HS-5 (cell line): ENCODE results near the gene PDE11A.
A peak's percentile ranks its signal among the peaks of the same experiment; 100 is the strongest.

Experiments
- DNase-seq: peaks from one replicate; pipeline ENCODE4 v3.0.0-alpha.2; 2012; ENCODE audit warnings: low read depth

Gene PDE11A

DNA sequence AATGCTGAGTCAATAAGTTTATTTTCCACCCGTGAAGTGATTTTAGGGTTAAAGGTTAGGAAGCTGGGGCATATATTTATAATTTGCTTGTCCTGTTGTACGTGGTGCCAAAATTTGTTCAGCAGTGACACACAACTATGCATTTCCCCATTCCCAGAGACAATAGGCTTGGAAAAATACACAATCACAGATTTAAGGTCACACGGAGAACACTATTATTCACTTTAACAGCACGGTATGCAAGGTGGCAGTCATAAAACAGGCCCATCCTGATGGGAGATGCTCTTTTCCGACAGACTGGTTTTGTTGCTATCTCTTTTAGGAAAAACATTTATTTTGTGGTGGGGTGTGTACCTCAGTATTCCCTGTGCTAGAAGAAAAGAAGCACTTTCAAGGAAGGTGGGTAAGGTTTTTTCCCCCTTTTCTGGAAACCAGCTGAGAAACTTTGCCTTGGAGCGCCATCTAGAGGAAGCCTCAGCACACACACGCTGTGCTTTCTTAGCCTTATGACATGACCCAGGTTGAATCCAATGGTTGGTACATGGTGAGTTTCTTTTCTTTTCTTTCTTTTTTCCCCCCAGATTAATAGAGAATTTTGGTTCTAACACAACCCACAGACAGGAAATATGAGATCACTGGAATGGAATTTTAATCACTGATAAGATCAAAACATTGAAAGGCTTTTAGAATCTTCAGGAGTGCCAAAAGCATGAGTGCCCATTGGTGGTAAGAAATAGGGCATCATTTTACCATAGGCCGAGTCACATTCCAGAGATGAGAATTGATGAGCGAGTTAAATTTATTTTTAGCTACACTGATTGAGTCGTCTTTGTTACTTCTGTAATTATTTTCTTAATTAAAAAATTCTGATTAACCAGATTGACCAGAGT is 347.9 kb downstream of the PDE11A start:
- peak; percentile 30 for DNase-seq

DNA sequence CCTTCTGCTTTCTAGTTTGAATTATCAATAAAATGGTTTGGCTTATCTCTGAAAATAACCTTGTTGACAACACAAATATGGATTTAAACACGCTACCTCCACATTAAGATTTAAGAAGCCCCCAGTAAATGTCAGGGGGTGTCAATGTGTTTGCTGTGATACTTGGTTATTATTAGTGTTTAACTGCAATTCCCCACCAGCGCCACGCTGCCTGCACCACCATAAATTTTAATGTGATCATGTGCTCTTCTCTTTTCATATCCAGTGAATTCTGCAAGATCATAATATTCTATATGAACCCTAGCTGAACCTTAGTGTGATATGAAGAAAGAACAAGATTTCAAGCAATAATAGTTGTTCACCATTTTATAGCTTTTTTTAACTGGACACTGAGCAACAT is 349.3 kb downstream of the PDE11A start:
- no peak for DNase-seq

DNA sequence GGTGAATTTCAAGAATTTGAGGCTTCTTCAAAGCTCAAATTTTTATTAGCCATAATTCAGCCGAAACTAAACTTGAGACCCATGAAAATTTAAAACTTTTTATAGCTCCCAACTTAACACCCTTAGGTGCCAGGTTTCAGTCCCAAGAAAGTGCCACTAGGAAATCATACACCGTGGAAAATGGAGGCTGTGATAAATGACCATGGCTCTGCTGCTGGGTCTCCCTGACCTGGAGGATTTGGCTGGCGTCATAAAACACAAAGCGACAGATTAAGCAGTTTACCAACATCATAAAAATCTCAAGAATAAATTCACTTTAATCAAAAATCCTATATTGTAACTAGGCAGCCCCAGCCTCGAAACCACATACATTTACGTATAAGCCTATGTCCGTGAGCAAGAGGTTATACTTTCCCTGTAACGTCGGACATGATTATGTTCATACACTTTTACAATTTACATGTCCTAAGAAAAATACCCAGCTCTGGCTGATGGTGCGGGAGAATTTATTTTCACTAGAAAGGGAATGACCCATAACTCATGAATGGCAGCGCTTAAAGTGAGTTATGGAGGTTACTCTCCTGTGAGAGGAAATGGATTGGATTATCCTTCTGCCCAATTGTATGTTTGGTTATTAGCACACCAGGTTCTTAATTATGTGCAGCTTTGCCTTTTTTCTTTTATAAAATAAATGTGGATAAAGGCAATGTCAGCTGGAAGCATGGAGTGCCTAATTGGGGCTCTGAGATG is 350.6 kb downstream of the PDE11A start:
- no peak for DNase-seq

DNA sequence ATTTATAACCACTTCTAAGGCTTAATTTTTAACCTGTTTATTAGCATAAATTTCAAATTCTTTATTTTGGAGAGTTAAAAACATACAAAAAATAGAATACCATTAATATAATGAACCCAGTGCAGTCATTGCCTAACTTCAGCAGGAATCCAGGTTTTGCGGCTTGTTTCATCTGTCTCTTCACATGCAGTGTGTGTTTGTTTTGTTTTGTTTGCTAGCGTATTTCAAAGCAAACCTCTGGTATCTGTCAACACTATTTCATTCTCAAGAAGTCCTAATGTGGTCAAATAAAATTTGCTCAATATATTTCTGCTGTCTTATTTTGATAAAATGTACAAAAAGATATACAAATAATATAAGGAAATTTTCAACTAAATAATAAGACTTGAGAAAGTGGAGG is 351.5 kb downstream of the PDE11A start:
- no peak for DNase-seq

DNA sequence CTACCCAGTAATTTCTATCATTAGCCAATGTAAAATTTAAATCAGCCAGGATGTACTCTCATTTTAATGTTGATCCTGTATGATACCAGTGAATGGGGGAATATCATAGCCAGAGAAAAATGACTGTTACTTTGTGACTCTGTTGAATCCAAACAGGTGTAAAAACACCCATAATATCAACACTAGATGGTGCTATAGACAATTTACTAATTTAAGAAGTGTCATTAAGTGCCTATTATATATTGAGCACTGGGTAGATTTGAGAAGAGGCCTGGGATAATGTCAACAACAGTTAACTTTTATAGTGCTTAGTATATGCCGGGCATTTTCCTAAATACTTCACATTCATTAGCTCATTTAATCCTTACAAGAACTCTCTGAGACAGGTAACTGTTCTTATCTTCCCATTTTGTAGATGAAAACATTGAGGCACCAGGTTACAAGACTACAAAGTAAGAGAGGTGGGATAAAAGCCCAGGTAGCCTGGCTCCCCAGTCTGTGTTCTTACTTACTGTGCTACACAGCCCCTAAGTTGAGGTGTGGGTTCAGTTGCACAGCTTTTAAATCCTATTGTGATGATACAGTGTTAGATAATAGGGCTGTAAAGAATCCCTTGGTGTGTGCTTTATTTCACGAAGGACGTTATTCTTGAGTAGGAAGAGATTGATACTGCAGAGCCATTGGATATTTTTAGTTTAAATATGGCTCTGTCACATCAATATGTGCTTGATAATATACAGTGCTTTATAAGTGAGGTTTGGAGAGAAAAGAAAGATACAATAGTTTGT is 354.6 kb downstream of the PDE11A start:
- DNase-seq: no peak

DNA sequence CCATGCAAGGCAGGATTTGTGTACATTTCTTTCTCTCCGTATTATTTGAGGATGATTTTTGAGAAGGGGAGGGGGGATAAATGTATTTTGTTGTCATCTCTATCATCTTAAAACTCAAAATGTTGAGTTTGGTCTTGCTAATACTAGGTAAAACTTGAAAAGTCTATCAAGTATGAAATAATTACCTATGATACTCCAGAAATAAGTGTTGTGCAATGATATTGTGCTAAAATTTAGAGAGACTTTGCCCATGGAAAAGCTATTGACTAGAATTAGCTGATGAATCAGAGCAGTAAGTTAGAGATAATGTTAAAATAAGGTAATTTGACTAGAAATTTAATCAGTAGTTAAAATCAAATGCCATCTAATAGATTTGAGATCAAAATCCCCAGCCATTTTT is 356.1 kb downstream of the PDE11A start:
- no peak for DNase-seq

DNA sequence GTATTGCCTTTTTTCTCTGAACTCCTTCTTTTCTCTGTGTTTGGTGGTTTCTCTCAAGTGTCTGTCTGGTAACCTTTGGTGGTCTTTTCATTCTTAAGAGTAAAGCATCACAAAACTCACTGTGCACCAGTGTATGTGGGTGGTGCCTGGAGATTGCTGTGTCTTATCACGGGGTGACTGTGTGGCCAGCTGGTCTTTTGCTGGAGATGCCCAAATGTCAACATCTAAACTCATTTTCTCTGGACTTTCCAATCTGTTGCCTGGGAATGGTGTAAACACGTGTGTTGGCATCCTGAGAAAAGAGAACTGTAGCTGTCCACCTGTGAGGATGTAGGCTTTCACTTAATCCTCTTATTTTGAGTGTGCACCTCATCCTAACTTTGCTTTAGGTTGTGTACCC is 356.8 kb downstream of the PDE11A start:
- no peak for DNase-seq

DNA sequence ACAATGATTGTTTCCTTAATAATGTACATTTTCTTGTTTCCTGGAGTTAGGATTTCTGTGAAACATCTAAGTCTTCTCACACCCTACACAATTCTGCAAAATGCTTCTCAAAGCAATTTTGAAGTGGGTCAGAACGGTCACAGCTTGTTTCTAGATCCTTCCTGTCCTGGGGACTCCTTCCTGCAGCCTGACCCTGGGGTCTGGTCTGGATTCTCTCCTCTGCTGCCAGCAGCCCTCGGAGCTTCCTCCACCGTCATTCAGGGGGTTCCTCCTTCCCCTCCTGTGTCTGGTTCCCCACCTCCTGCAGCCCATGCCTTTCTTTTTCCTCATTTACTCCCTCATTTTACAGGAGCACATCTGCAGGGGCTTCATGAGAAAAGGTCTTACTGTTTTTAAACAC is 357.9 kb downstream of the PDE11A start:
- DNase-seq: no peak

DNA sequence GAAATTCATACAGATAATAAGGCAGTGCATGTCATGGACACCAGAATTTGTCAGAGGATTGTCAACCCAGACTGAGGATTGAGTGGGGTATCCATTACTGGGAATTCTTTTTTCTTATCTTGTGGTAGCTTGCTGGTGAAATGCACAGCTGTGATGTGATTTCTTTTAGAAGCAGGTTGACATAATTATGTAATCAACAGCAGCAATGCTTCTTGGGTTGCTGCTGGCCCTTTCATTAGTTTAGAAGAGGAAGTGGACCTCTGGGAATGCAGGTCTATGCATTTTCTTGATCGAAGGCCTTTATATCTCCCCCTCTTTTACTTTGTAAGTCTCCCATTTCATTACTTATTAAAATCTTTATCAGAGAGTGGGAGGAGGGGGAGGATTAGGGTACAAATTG is 360.1 kb downstream of the PDE11A start:
- no peak for DNase-seq

DNA sequence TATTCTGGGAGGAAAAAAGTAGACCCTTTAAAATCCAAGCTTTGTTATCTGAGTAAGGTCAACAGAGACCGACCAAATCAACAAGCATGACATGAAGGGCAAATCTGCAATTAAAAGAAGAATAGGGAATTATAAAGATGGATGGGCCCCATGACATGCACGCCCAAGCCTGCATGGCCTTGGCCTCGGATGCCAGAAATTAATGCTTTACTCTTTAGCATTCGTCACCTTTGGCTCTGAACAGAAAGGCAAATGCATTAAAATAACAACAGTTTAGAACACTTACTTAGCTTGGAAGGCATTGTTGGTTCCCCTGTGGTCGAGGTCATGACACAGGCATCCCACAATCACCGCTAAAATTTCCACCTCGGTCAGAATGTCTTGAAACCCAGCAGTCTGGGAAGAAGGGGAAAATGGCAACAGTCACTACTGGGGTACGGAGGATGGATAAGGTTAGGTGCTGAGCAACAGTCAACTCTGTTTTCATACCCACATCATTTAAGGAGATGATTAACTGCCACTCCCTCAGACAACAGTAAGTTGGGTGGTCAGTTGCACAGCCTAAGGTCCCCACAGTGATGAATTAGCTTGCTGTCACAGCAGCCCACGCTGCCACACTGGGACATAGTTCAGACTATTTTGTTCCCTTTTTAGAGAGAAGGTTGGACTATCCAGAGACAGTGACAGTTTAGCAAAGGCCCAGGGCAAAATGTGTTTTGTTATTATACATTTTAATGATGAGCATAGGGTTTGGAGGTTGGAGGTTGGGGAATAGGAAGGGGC is 360.9 kb downstream of the PDE11A start:
- no peak for DNase-seq

DNA sequence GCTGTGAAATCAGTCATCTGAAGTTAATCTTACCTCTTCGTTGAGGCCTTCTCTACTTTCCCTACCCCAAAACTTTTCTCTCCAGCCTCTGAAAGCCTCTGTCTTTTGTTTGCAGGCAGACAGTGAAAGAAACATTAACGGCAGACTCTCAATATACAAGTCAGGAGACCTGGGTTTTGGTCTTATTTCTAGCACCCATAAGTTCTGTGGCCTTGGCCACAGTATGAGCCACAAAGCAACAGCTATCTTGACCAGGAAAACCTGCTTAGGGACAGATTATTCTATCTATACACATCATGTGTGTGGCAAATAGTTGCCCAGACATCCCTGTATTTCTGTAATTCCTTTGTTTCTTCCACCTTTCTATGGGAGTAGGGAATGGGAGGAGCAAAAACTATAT is 361.7 kb downstream of the PDE11A start:
- no peak for DNase-seq

DNA sequence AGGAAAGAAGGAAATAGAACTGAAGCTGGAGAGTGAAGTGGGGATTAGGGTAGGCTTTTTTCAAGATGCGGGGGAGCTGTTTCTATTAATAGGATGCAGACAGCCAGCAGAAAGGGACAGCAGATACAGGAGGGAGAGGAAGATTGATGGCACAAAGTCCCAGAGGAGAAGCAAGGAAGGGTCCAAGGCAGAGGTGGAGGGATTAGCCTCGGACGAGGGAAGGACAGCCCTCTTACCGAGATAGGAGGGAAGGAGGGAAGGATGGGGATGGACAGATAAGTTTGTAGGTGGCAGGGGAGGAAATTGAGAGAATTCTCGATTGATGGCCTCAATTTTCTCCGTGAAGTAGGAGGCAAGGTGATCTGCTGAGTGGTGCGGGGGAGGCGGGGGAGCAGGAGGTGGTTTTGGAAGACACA is 362.6 kb downstream of the PDE11A start:
- no peak for DNase-seq

DNA sequence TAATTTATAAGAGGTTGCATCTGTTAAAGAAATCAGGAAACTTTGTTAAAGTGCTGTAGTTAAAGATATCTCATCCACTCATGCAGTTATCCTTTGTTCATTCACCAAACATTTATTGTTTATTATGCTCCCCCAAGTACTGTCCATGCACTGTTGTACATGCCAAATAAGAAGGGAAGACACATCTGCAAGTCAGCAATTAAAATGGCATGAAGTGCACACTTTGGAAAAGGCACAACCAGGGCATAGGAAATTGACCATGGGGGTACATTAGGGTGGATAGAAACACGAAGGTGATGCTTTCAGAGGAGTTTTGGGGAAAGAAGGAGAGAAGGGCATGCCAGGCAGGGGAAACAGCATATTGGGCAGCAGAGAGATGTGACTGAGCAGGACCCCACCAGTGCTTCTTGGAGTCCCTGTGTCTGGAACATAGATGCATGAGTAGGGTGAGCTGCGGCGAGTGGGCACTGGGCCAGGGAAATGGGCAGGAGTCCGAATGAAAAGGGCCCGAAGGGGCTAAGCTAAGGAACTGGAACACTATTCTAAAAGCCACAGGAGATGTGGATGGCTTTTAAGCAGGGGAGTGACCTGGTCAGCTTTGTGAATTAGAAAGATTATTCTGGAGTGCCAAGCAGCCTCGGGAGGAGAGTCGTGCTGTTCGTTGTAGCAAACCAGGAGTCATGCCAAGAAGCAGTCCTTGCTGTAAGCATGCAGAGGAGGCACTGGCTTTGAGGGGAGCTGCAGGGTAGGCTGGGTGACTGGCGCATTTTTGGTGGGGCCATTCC is 363.7 kb downstream of the PDE11A start:
- DNase-seq: no peak

DNA sequence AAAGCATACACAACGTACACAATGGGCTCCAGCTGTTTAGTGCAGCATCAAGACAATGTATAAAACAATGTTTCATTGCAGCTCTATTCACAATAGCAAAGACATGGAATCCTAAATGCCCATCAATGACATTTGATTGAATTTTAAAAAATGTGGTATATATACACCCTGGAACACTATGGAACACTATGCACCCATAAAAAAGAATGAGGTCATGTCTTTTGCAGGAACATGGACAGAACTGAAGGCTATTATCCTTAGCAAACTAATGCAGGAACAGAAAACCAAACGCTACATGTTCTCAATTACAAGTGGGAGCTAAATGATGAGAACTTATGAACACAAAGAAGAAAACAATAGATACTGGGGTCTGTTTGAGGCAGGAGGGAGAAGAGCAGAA is 364.5 kb downstream of the PDE11A start:
- no peak for DNase-seq

DNA sequence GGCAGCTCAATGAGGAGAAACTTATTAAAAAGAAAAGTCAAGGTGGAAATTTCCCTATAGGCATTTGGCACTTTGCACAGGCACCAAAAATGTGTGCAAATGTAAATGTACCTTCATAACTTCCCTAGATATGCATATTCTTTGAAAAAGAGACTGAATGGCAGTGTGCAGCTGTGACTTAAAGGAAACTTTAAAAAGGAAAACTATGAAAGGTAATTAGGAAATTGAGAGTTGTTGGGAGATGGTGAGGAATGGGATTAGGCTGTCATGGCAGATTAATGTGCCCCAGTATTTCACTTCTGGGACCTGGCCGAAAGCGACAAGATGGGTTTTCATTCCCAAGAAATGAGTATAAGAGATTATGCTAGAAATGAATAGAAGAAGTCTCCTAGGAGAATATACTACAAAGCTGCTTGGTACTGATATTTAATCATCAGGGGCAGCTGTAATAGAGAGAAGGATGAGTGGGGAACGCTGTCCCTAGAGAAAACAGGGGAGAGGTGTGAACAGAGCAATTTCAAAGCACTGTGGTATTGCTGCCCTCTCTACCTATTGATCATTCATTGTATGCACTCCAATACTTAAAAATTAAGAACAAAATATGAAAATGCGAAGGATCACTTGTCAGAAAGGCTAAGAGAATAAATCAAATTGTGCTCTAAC is 366.9 kb downstream of the PDE11A start:
- no peak for DNase-seq

DNA sequence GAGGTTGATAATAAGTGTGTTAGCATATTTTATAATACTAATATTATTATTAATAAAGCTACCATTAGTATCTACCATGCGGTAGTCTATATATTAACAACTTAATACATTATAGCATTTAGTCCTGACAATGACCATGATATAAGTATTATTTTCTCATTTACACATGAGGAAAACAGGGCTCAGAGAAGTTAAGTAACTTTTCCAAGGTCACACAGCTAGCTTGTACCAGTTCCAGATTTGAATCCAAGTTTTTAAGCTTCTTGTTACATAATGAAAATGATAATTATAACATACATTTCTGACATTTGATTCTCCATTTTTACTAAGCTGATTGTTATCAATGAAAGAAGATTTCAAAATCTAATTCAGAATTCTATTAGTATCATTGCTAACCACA is 369.4 kb downstream of the PDE11A start:
- DNase-seq: no peak

DNA sequence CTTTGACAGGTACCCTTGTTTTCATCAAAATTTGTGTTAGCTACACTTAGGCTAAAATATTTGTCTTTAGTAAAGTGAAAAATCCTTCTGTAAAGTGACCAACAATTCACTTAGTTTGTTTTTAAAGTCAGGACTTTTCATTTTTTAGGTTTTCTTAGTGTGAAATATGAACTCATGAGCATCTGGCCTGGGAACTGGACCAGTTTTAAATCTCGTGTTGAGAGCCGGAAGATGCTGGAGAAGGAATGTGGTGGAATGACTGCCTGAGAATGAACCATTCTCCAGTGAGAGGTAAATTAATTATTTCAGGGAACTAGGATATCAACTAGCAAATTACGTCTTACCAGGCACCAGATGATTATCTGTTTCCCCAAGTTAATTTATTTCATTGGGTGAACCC is 374.3 kb downstream of the PDE11A start:
- DNase-seq: no peak

DNA sequence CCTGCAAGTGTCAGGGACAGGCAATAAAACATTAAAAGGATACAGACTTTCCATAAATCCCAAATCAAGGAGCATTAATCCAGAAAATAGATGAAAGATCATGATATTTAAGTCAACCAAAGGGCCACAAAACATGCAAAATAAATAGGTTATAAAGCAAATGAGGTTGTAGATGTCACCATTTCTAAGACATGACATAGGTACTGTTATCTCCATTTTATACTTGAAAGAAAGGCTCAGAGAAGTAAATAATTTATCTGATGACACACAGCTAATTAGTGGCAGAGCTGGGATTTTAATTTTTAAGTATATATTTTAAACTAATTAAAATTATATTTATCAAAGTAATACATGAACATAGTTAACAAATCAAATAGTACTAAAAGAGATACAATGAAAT is 378.2 kb downstream of the PDE11A start:
- DNase-seq: no peak

DNA sequence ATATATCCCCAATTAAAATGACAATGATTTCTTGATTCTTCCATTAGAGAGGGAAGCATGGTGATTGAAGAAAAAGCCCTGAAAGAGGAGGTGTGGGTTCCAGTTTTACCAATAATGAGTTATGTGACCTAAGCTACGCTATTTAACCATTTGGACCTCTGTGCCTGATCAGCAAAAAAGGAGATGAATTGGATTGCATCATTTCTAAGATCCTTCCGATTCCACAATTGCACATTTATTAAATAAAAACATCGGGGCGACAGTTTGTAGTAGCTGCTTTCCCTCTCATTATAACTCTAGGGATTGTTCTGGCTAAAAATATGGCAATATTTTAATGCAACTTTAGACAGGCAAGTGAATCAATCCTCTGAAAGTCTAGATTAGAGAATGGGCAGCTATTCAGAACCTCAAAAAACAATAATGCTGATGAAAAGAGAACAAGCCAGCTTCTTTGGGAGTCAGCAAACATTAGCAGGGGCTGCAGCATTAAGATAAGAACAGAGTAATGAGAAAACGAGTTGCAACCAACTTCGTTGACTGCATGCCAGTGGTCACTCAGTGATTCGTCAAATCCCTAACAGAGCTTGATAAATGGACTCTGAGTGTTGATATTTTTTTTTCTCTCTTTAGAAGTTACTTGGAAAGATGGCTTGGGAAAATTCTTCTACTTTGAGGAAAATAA is 378.8 kb downstream of the PDE11A start:
- no peak for DNase-seq

DNA sequence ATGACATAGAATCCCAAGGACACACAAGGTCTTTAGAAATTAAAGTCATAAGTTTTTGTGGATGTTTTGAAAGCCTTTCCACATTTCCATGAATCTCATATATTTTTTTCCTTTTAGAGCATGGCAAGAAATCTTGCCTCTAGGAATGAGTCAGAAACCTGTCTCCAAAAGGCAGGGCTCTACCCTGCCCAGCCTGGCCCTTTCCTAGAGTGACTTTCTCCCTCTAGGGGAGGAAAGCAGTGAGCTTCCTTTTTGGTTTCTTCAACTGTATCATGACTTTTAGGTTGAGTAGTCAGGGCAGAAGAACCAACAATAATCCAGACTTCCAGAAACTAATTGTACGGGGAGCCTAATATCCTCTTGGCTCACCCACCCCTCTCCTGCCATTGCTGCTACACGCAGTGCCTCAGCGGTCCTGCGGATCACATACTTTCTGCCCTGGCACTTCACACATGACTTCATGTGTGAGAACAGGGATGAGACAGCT is 379.8 kb downstream of the PDE11A start:
- no peak for DNase-seq
